Measurements from ENCODE around the gene RTKN. TPM values are rescaled to one million over a fixed set of nuclear protein-coding genes. Genes with fewer than 3 reads are reported as not detected.
A peak's percentile ranks its signal among the peaks of the same experiment; 100 is the strongest.

The RTKN gene
- total RNA-seq, 1 experiment from 2014 or later = 94.0 TPM

DNA sequence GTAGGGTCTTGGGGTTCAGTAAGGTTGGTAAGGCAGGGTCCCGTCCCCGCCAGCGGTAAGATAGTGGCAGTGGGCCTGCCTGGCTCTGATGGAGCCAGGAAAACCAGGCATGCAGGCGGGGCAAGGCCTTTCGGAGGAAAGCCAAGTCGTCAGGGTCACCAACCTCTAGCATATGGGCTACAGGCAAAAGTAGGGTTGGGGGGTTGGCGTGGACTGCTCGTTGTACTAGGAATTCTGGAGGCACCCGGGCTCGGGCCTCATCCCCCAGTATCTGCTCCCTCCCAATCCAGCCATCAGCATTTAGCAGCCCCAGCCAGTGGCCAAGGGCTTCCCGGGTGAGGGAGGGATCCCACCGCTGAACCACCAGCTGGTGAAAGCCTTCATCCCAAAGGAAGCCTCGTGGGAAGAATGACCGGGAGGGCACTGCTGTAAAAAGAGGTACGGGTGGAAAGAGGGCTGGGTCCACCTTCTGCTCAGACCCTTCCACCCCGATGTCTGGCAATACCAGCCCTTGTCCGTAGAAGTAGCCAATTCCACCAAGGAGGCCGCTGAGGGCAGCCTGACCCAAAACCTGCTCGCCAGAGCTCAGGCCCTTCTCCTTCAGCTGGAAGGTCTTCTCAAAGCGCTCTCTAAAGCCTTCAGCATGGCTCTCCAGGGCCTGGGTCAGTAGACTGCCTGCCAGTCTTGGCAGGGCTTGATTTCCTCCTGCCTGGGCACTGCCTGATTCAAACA, 20.5 kb upstream of the RTKN start:
- peaks cover 27% of the 10 kb centered on the region for H3K79me2 ChIP-seq (ENCODE audit: insufficient read depth, low read length)
- no peak for TF ChIP-seq SIN3A (IDR thresholded peaks at IDR 0.05; ENCODE audit: low read depth)
- RAD21 ChIA-PET (ENCODE audit: low non-redundant PET in 1 of 2, low total read pairs in 2 of 2, uncharacterized antibody in 2 of 2, unreplicated experiment in 2 of 2) = no interaction called here
- H3K36me3 ChIP-seq (ENCODE audit: control insufficient read depth in 1 of 2, insufficient read depth in 2 of 2, low read length in 2 of 2) = peaks cover 6 to 19% of the 10 kb centered on the region in 2 experiments; a peak in 2 of 4 replicates
- POLR2A ChIA-PET = no interaction called here
- H3K4me3 ChIP-seq (replicated peaks in 1 of 2; ENCODE audit: low read depth in 1 of 2, low read length in 2 of 2) = no peak overlapping the region
- H3K4me2 ChIP-seq (ENCODE audit: low read length) = no peak overlapping the region
- H3K9me2 ChIP-seq (ENCODE audit: insufficient read depth) = no peaks in the 10 kb centered on the region
- no peak for DNase-seq (ENCODE audit: low read depth, low spot score)
- H3K9me3 ChIP-seq (ENCODE audit: control insufficient read depth in 1 of 2, insufficient read depth in 1 of 2, low read depth in 1 of 2, low read length in 2 of 2) = no peaks in the 10 kb centered on the region
- no peak overlapping the region for H3K27ac ChIP-seq (ENCODE audit: low read depth, low read length)
- H4K20me1 ChIP-seq (ENCODE audit: insufficient read depth) = no peaks in the 10 kb centered on the region
- no peak overlapping the region for H2AFZ ChIP-seq (ENCODE audit: low read depth, low read length, poor library complexity, severe bottlenecking)
- BruUV-seq (replicated peaks) = no TSS peak
- H3K4me1 ChIP-seq (ENCODE audit: control insufficient read depth in 1 of 2, insufficient read depth in 2 of 2, low read length in 2 of 2) = peaks cover 0 to 26% of the 10 kb centered on the region in 2 experiments
- no peaks in the 10 kb centered on the region for H3K27me3 ChIP-seq (ENCODE audit: insufficient read depth, low read length)
- CTCF ChIA-PET = interaction anchor here (1.3 kb wide), 1 partner anchor 70 kb away, joined by 5 read pairs; no protein-coding TSS in a partner anchor
- no peak overlapping the region for H3K9ac ChIP-seq (ENCODE audit: low read length)
- intact Hi-C loops (cut with micrococcal nuclease) = no loop called here
- no peak for ATAC-seq

DNA sequence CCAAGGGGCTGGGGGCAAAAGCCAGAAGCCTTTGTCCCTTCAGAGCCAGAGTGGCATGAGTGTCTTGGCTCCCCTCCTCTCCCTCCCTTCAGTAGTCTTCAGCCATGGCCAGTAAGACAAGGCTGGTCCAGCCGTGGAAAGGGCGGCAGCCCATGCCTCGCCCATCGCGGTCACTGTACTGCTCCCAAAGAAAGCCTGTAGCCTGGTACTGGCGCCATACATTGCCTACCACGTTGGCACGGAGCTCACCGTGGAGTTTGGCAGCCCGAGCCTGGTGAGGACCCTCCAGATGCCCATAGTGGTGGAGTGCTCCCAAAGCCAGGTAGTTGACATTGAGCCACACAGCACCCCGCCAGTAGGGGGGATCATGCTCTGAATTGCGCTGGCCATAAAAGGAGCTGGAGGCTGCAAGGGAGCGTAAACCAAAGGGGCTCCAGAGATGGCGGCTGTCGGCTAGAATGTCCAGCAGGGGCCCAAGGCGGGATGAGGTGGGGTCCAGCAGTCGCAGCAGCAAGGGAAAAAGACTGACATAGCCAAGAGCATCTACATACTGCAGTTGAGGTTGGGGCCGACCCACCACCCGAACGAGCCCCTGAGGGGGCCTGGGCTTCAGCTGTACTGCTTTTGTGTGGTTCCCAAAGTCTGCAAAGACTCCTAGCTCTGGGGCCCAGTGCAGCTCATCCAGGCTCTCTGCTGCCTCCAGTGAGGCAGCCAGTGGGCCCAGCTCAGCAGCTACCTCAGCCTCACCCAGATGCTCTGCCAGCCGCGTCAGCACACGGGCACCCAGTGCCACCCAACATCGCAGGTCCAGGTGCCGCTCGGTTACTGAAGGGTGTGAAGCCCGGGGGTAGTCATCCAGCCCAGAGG, 19.7 kb upstream of the RTKN start:
- DNase-seq (ENCODE audit: low read depth, low spot score) = no peak
- Histone ChIP-seq H3K9me2 (ENCODE audit: insufficient read depth) (no peaks in the 10 kb centered on the region), H3K36me3 (ENCODE audit: control insufficient read depth in 1 of 2, insufficient read depth in 2 of 2, low read length in 2 of 2) (peaks cover 6 to 19% of the 10 kb centered on the region in 2 experiments; a peak in 2 of 4 replicates), H3K27ac (ENCODE audit: low read depth, low read length) (no peak overlapping the region), H3K27me3 (ENCODE audit: insufficient read depth, low read length) (no peaks in the 10 kb centered on the region), H3K4me3 (replicated peaks in 1 of 2; ENCODE audit: low read depth in 1 of 2, low read length in 2 of 2) (no peak overlapping the region), H4K20me1 (ENCODE audit: insufficient read depth) (no peaks in the 10 kb centered on the region), H3K9me3 (ENCODE audit: control insufficient read depth in 1 of 2, insufficient read depth in 1 of 2, low read depth in 1 of 2, low read length in 2 of 2) (no peaks in the 10 kb centered on the region), H3K4me2 (ENCODE audit: low read length) (no peak overlapping the region), H2AFZ (ENCODE audit: low read depth, low read length, poor library complexity, severe bottlenecking) (no peak overlapping the region), H3K79me2 (ENCODE audit: insufficient read depth, low read length) (peaks cover 27% of the 10 kb centered on the region), H3K9ac (ENCODE audit: low read length) (no peak overlapping the region), H3K4me1 (ENCODE audit: control insufficient read depth in 1 of 2, insufficient read depth in 2 of 2, low read length in 2 of 2) (peaks cover 5 to 34% of the 10 kb centered on the region in 2 experiments)
- no peak for ATAC-seq
- ChIA-PET POLR2A (no interaction called here), RAD21 (ENCODE audit: low non-redundant PET in 1 of 2, low total read pairs in 2 of 2, uncharacterized antibody in 2 of 2, unreplicated experiment in 2 of 2) (no interaction called here), CTCF (interaction anchor here (1.3 kb wide), 1 partner anchor 71 kb away, joined by 5 read pairs; no protein-coding TSS in a partner anchor)
- intact Hi-C loops (cut with micrococcal nuclease) = no loop called here
- TF ChIP-seq, protein P1, sequence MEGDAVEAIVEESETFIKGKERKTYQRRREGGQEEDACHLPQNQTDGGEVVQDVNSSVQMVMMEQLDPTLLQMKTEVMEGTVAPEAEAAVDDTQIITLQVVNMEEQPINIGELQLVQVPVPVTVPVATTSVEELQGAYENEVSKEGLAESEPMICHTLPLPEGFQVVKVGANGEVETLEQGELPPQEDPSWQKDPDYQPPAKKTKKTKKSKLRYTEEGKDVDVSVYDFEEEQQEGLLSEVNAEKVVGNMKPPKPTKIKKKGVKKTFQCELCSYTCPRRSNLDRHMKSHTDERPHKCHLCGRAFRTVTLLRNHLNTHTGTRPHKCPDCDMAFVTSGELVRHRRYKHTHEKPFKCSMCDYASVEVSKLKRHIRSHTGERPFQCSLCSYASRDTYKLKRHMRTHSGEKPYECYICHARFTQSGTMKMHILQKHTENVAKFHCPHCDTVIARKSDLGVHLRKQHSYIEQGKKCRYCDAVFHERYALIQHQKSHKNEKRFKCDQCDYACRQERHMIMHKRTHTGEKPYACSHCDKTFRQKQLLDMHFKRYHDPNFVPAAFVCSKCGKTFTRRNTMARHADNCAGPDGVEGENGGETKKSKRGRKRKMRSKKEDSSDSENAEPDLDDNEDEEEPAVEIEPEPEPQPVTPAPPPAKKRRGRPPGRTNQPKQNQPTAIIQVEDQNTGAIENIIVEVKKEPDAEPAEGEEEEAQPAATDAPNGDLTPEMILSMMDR (IDR thresholded peaks at IDR 0.05 in 2 of 3, conservative IDR thresholded peaks at IDR 0.05 in 1 of 3; ENCODE audit: borderline replicate concordance in 1 of 3, insufficient read depth in 1 of 3, low read depth in 2 of 3, low read length in 2 of 3) = peak in 2 of 3 experiments; percentile 43 to 50; a peak in 4 of 6 replicates
- no peak for TF ChIP-seq ZNF274 (IDR thresholded peaks at IDR 0.05; ENCODE audit: low read depth, low read length)
- no TSS peak for BruUV-seq (replicated peaks)
